GM21619 (cell line): ENCODE results near the gene FBXL13.
"Not testable (repeated sequence)": the region's sequence is repeated elsewhere in the genome, so short reads cannot be mapped to it uniquely, and the experiment has no call there.

Source experiments
- ATAC-seq: cut with Tn5 transposase; IDR thresholded peaks from one replicate; pipeline ENCODE4 v1.9.1; 2021; ENCODE audit not compliant: unreplicated experiment

FBXL13 gene

GRCh38 chr7:103074519-103075336 is at the start of gene FBXL13, which contains the start of gene ARMC10:
TSS of gene FBXL13 (minus strand) at chr7:103074796.
TSS of gene ARMC10 (plus strand) at chr7:103075140. CDS start at chr7:103075273, 133 bp downstream.
- peak; percentile 90 for ATAC-seq

- ATAC-seq: no peak
Observed at GRCh38 chr7:103123529-103123928, 48.9 kb upstream of the FBXL13 start.

- no peak for ATAC-seq
Observed at GRCh38 chr7:103121641-103122040, 47.0 kb upstream of the FBXL13 start.

GRCh38 chr7:103120362-103120761 is 45.8 kb upstream of the FBXL13 start:
- no peak for ATAC-seq

- no peak for ATAC-seq
Observed at GRCh38 chr7:103119791-103120291, 45.2 kb upstream of the FBXL13 start.

GRCh38 chr7:103117465-103117864 is 42.9 kb upstream of the FBXL13 start:
- no peak for ATAC-seq

- no peak for ATAC-seq
Observed at GRCh38 chr7:103116991-103117390, 42.4 kb upstream of the FBXL13 start.

GRCh38 chr7:103116511-103116910 is 41.9 kb upstream of the FBXL13 start:
- ATAC-seq: no peak

GRCh38 chr7:103115771-103116170 is 41.2 kb upstream of the FBXL13 start:
- ATAC-seq: no peak

GRCh38 chr7:103114576-103115008 is 40.0 kb upstream of the FBXL13 start:
- no peak for ATAC-seq

GRCh38 chr7:103113164-103113563 is 38.6 kb upstream of the FBXL13 start:
- no peak for ATAC-seq

- not testable (repeated sequence) for ATAC-seq
Observed at GRCh38 chr7:103106703-103107070, 32.1 kb upstream of the FBXL13 start.

GRCh38 chr7:103106005-103106702 is 31.6 kb upstream of the FBXL13 start:
- ATAC-seq: no peak

- ATAC-seq: no peak
Observed at GRCh38 chr7:103101543-103101942, 26.9 kb upstream of the FBXL13 start.

- no peak for ATAC-seq
Observed at GRCh38 chr7:103100348-103100747, 25.8 kb upstream of the FBXL13 start.

- no peak for ATAC-seq
Observed at GRCh38 chr7:103097041-103097440, 22.4 kb upstream of the FBXL13 start.

- ATAC-seq: not testable (repeated sequence)
Observed at GRCh38 chr7:103095558-103095957, 21.0 kb upstream of the FBXL13 start.

- no peak for ATAC-seq
Observed at GRCh38 chr7:103094102-103094501, 19.5 kb upstream of the FBXL13 start.

- ATAC-seq: no peak
Observed at GRCh38 chr7:103093429-103093828, 18.8 kb upstream of the FBXL13 start.

GRCh38 chr7:103092321-103092720 is 17.7 kb upstream of the FBXL13 start:
- not testable (repeated sequence) for ATAC-seq

- ATAC-seq: no peak
Observed at GRCh38 chr7:103083210-103083609, 8.6 kb upstream of the FBXL13 start.

GRCh38 chr7:103082497-103082896 is 7.9 kb upstream of the FBXL13 start:
- no peak for ATAC-seq
